SHP77 (cell line): Measurements from ENCODE around the gene JARID2.

Experiments used
- DNase-seq, 2 experiments: peaks; one replicate each; lab custom pipeline; 2025; lab: John Stamatoyannopoulos, UW

JARID2 gene

GRCh38 chr6:15245361-15246216, at the start of gene JARID2:
JARID2 (plus strand) TSS chr6:15246069; CDS start chr6:15246540, 471 bp downstream.
- peak; percentile 92 to 95 for DNase-seq

- DNase-seq, result no peak
Observed at GRCh38 chr6:15200087-15200486, 45.8 kb upstream of the JARID2 start.

- no peak for DNase-seq
Observed at GRCh38 chr6:15205321-15205720, 40.5 kb upstream of the JARID2 start.

- DNase-seq, result no peak
Observed at GRCh38 chr6:15206887-15207286, 39.0 kb upstream of the JARID2 start.

GRCh38 chr6:15207923-15208322, 37.9 kb upstream of the JARID2 start:
- no peak for DNase-seq

GRCh38 chr6:15213838-15214400, 31.9 kb upstream of the JARID2 start:
- no peak for DNase-seq

- DNase-seq, result no peak
Observed at GRCh38 chr6:15218401-15218800, 27.5 kb upstream of the JARID2 start.

- no peak for DNase-seq
Observed at GRCh38 chr6:15220062-15220461, 25.8 kb upstream of the JARID2 start.

- DNase-seq, result no peak
Observed at GRCh38 chr6:15227827-15228318, 18.0 kb upstream of the JARID2 start.

- DNase-seq, result no peak
Observed at GRCh38 chr6:15230827-15231226, 15.0 kb upstream of the JARID2 start.

- no peak for DNase-seq
Observed at GRCh38 chr6:15232836-15233510, 12.9 kb upstream of the JARID2 start.

GRCh38 chr6:15234068-15234758, 11.7 kb upstream of the JARID2 start:
- DNase-seq, result no peak

GRCh38 chr6:15239616-15240364, 6.1 kb upstream of the JARID2 start:
- no peak for DNase-seq

- DNase-seq, result no peak
Observed at GRCh38 chr6:15242503-15242902, 3.4 kb upstream of the JARID2 start.

- no peak for DNase-seq
Observed at GRCh38 chr6:15242937-15243614, 2.8 kb upstream of the JARID2 start.

GRCh38 chr6:15243910-15244619, 1.8 kb upstream of the JARID2 start:
- no peak for DNase-seq

- DNase-seq, result peak; percentile 12 to 33
Observed at GRCh38 chr6:15244620-15245360, 1.1 kb upstream of the JARID2 start.

GRCh38 chr6:15246217-15246665, 372 bp downstream of the JARID2 start:
- DNase-seq, result no peak
